ENCODE results near the gene CRKL. TPM values are rescaled to one million over a fixed set of nuclear protein-coding genes. Genes with fewer than 3 reads are reported as not detected.

The CRKL gene
- total RNA-seq, 1 donor from 2014 or later, result 53.6 TPM

GRCh38 chr22:20944042-20944441 is 26.8 kb downstream of the CRKL start:
- TF ChIP-seq CTCF (conservative IDR thresholded peaks at IDR 0.05; ENCODE audit: low read depth, low read length), result no peak

GRCh38 chr22:20945578-20945934 is 28.3 kb downstream of the CRKL start:
- H3K4me3 ChIP-seq (ENCODE audit: low read depth, low read length), result no peak overlapping the region
- TF ChIP-seq CTCF (conservative IDR thresholded peaks at IDR 0.05; ENCODE audit: low read depth, low read length), result no peak
- DNase-seq (ENCODE audit: low read depth), result no peak

More at GRCh38 chr22:20944042-20944441, 26.8 kb downstream of the CRKL start:
- no peak overlapping the region for H3K4me3 ChIP-seq (ENCODE audit: low read depth, low read length)
- no peak for DNase-seq (ENCODE audit: low read depth)

- no peak for DNase-seq (ENCODE audit: low read depth)
- no peak for TF ChIP-seq CTCF (conservative IDR thresholded peaks at IDR 0.05; ENCODE audit: low read depth, low read length)
- no peak overlapping the region for H3K4me3 ChIP-seq (ENCODE audit: low read depth, low read length)
Observed at GRCh38 chr22:20946080-20946986, 29.1 kb downstream of the CRKL start.

GRCh38 chr22:20946991-20947390 is 29.8 kb downstream of the CRKL start:
- TF ChIP-seq CTCF (conservative IDR thresholded peaks at IDR 0.05; ENCODE audit: low read depth, low read length), result no peak
- no peak for DNase-seq (ENCODE audit: low read depth)
- H3K4me3 ChIP-seq (ENCODE audit: low read depth, low read length), result no peak overlapping the region

GRCh38 chr22:20948450-20948849 is 31.2 kb downstream of the CRKL start:
- no peak for TF ChIP-seq CTCF (conservative IDR thresholded peaks at IDR 0.05; ENCODE audit: low read depth, low read length)

GRCh38 chr22:20948989-20949388 is 31.8 kb downstream of the CRKL start:
- no peak overlapping the region for H3K4me3 ChIP-seq (ENCODE audit: low read depth, low read length)
- DNase-seq (ENCODE audit: low read depth), result no peak
- no peak for TF ChIP-seq CTCF (conservative IDR thresholded peaks at IDR 0.05; ENCODE audit: low read depth, low read length)

More at GRCh38 chr22:20948450-20948849, 31.2 kb downstream of the CRKL start:
- H3K4me3 ChIP-seq (ENCODE audit: low read depth, low read length), result no peak overlapping the region
- no peak for DNase-seq (ENCODE audit: low read depth)

All from epithelial cell of proximal tubule (primary cell).